ENCODE measurements around the gene IRX4. TPM values are rescaled to one million over a fixed set of nuclear protein-coding genes. Genes with fewer than 3 reads are reported as not detected.

Gene IRX4
- total RNA-seq, 1 experiment from 2014 or later, result 44.7 TPM

GRCh38 chr5:1834721-1835429 is 47.9 kb downstream of the IRX4 start:
- intact Hi-C loops (cut with micrococcal nuclease), result no loop called here
- Mint-ChIP-seq H3K4me1 (ENCODE audit: insufficient read depth, unreplicated experiment) (no peaks in the 10 kb centered on the region), H3K27me3 (ENCODE audit: insufficient read depth, unreplicated experiment) (peaks cover 12% of the 10 kb centered on the region), H3K9me3 (ENCODE audit: unreplicated experiment) (no peaks in the 10 kb centered on the region), H3K36me3 (ENCODE audit: insufficient read depth, unreplicated experiment) (no peaks in the 10 kb centered on the region), H3K27ac (ENCODE audit: low read depth, unreplicated experiment) (no peak overlapping the region), H3K4me3 (ENCODE audit: unreplicated experiment) (no peak overlapping the region)
- BruUV-seq (replicated peaks), result no TSS peak
- POLR2A ChIA-PET, result interaction anchor here (0.7 kb wide), 1 partner anchor 47 kb away, joined by 3 read pairs; no protein-coding TSS in a partner anchor
- TF ChIP-seq, protein P1, sequence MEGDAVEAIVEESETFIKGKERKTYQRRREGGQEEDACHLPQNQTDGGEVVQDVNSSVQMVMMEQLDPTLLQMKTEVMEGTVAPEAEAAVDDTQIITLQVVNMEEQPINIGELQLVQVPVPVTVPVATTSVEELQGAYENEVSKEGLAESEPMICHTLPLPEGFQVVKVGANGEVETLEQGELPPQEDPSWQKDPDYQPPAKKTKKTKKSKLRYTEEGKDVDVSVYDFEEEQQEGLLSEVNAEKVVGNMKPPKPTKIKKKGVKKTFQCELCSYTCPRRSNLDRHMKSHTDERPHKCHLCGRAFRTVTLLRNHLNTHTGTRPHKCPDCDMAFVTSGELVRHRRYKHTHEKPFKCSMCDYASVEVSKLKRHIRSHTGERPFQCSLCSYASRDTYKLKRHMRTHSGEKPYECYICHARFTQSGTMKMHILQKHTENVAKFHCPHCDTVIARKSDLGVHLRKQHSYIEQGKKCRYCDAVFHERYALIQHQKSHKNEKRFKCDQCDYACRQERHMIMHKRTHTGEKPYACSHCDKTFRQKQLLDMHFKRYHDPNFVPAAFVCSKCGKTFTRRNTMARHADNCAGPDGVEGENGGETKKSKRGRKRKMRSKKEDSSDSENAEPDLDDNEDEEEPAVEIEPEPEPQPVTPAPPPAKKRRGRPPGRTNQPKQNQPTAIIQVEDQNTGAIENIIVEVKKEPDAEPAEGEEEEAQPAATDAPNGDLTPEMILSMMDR (IDR thresholded peaks at IDR 0.05; ENCODE audit: unreplicated experiment), result no peak
- CTCF ChIA-PET, result no interaction called here
- DNase-seq (ENCODE audit: unreplicated experiment), result no peak

GRCh38 chr5:1834022-1834551 is 48.6 kb downstream of the IRX4 start:
- H3K4me1 Mint-ChIP-seq (ENCODE audit: insufficient read depth, unreplicated experiment), result no peaks in the 10 kb centered on the region
- H3K9me3 Mint-ChIP-seq (ENCODE audit: unreplicated experiment), result no peaks in the 10 kb centered on the region
- no peak overlapping the region for H3K27ac Mint-ChIP-seq (ENCODE audit: low read depth, unreplicated experiment)
- CTCF ChIA-PET, result no interaction called here
- POLR2A ChIA-PET, result no interaction called here
- BruUV-seq (replicated peaks), result no TSS peak
- no peaks in the 10 kb centered on the region for H3K36me3 Mint-ChIP-seq (ENCODE audit: insufficient read depth, unreplicated experiment)
- intact Hi-C loops (cut with micrococcal nuclease), result no loop called here
- DNase-seq (ENCODE audit: unreplicated experiment), result no peak
- TF ChIP-seq, protein P1 (IDR thresholded peaks at IDR 0.05; ENCODE audit: unreplicated experiment), result no peak
- H3K27me3 Mint-ChIP-seq (ENCODE audit: insufficient read depth, unreplicated experiment), result peaks cover 12% of the 10 kb centered on the region
- H3K4me3 Mint-ChIP-seq (ENCODE audit: unreplicated experiment), result no peak overlapping the region

GRCh38 chr5:1833264-1834021 is 49.3 kb downstream of the IRX4 start:
- no peaks in the 10 kb centered on the region for H3K9me3 Mint-ChIP-seq (ENCODE audit: unreplicated experiment)
- POLR2A ChIA-PET, result no interaction called here
- BruUV-seq (replicated peaks), result no TSS peak
- TF ChIP-seq, protein P1 (IDR thresholded peaks at IDR 0.05; ENCODE audit: unreplicated experiment), result no peak
- intact Hi-C loops (cut with micrococcal nuclease), result no loop called here
- H3K27me3 Mint-ChIP-seq (ENCODE audit: insufficient read depth, unreplicated experiment), result peaks cover 12% of the 10 kb centered on the region
- no peak overlapping the region for H3K27ac Mint-ChIP-seq (ENCODE audit: low read depth, unreplicated experiment)
- CTCF ChIA-PET, result interaction anchor here (1.2 kb wide), 1 partner anchor 13 kb away, joined by 3 read pairs; no protein-coding TSS in a partner anchor
- no peaks in the 10 kb centered on the region for H3K4me1 Mint-ChIP-seq (ENCODE audit: insufficient read depth, unreplicated experiment)
- H3K36me3 Mint-ChIP-seq (ENCODE audit: insufficient read depth, unreplicated experiment), result no peaks in the 10 kb centered on the region
- H3K4me3 Mint-ChIP-seq (ENCODE audit: unreplicated experiment), result no peak overlapping the region
- no peak for DNase-seq (ENCODE audit: unreplicated experiment)

DNA sequence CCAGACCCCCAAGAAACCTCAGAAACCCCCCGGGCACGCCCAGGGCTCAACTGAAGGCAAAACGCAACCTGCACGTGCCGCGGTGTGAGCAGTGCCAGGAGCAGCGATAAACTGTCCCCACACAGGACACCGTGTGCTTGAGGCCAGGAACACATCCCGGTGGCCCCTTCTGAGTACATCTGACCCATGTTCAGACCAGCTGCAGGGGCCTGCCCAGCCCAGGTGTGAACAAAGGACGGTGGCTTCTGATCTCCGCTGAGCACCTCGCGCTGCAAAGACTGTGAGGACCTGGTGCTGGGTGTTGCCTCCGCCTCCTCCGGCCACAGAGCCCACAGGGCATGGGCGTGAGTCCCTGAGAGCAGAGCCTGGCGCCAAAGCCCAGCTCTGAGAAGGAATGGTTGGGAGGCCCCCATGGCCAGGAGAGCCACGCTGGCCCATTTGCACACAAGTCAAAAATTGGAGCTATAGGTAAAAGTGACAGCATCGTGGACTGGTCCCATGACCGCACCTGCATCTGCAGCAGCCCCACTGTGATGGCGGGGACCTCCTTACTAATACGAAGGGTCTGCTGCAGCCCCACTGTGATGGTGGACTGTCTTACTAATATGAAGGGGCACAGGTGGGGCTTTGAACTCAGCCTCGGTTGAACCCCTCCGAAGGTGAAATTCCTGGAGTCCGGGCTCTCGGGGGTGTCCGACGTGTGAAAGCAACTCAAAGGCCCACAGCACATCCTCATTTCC is 50.0 kb downstream of the IRX4 start:
- no peak overlapping the region for H3K27ac Mint-ChIP-seq (ENCODE audit: low read depth, unreplicated experiment)
- no peaks in the 10 kb centered on the region for H3K4me1 Mint-ChIP-seq (ENCODE audit: insufficient read depth, unreplicated experiment)
- H3K36me3 Mint-ChIP-seq (ENCODE audit: insufficient read depth, unreplicated experiment), result no peaks in the 10 kb centered on the region
- intact Hi-C loops (cut with micrococcal nuclease), result no loop called here
- H3K27me3 Mint-ChIP-seq (ENCODE audit: insufficient read depth, unreplicated experiment), result peaks cover 12% of the 10 kb centered on the region
- H3K9me3 Mint-ChIP-seq (ENCODE audit: unreplicated experiment), result no peaks in the 10 kb centered on the region
- ChIA-PET CTCF (interaction anchor here (1.2 kb wide), 1 partner anchor 12 kb away, joined by 3 read pairs; no protein-coding TSS in a partner anchor), POLR2A (no interaction called here)
- DNase-seq (ENCODE audit: unreplicated experiment), result no peak
- no peak overlapping the region for H3K4me3 Mint-ChIP-seq (ENCODE audit: unreplicated experiment)
- BruUV-seq (replicated peaks), result no TSS peak
- TF ChIP-seq, protein P1 (IDR thresholded peaks at IDR 0.05; ENCODE audit: unreplicated experiment), result no peak

All from MCF 10A (cell line).